DOHH2 (cell line): ENCODE results near the gene SPATA25.

Experiments used
- H3F3A ChIP-seq: fragments of 200-600 bp; sonication (generic), shearing (Covaris generic); 2 replicates; pipeline ENCODE4 v1.6.0; 2016; ENCODE audit warnings: antibody characterized with exemption, mild to moderate bottlenecking; ENCODE audit not compliant: control insufficient read depth, insufficient read depth
- H3K27ac ChIP-seq: fragments of 200-600 bp; sonication (generic); 2 replicates; pipeline ENCODE4 v1.5.1; 2014; ENCODE audit warnings: low read depth, mild to moderate bottlenecking, low read length, moderate library complexity
- H3K27me3 ChIP-seq: fragments of 200-600 bp; sonication (generic); 2 replicates; pipeline ENCODE4 v1.6.1; 2014; ENCODE audit warnings: mild to moderate bottlenecking, low read length, mixed read lengths; ENCODE audit not compliant: control insufficient read depth
- H3K36me3 ChIP-seq: fragments of 200-600 bp; sonication (generic); 2 replicates; pipeline ENCODE4 v1.6.1; 2014; ENCODE audit warnings: mild to moderate bottlenecking, low read length, moderate library complexity, mixed read lengths; ENCODE audit not compliant: control insufficient read depth
- H3K4me1 ChIP-seq: fragments of 200-600 bp; sonication (generic); 2 replicates; pipeline ENCODE4 v1.6.1; 2014; ENCODE audit warnings: mild to moderate bottlenecking, low read length, mixed read lengths; ENCODE audit not compliant: control insufficient read depth
- H3K4me2 ChIP-seq: fragments of 200-600 bp; sonication (generic); 2 replicates; pipeline ENCODE4 v1.6.0; 2014; ENCODE audit warnings: mild to moderate bottlenecking, low read length, moderate library complexity
- H3K4me3 ChIP-seq: fragments of 200-600 bp; sonication (generic); 2 replicates; pipeline ENCODE4 v1.5.1; 2014; ENCODE audit warnings: mild to moderate bottlenecking, low read length, mixed read lengths
- H3K79me2 ChIP-seq: fragments of 200-600 bp; sonication (generic); 2 replicates; pipeline ENCODE4 v1.6.1; 2014; ENCODE audit warnings: mild to moderate bottlenecking, low read length, mixed read lengths; ENCODE audit not compliant: control insufficient read depth
- H3K9me2 ChIP-seq: fragments of 200-600 bp; sonication (generic); replicated peaks from 2 replicates; pipeline ENCODE4 v1.6.1; 2014; ENCODE audit warnings: mild to moderate bottlenecking, low read length, mixed read lengths; ENCODE audit not compliant: control insufficient read depth
- H3K9me3 ChIP-seq: fragments of 200-600 bp; sonication (generic); 2 replicates; pipeline ENCODE4 v1.6.1; 2014; ENCODE audit warnings: antibody characterized with exemption, low read length, mixed read lengths; ENCODE audit not compliant: control insufficient read depth, insufficient read depth
- H4K20me1 ChIP-seq: fragments of 200-600 bp; sonication (generic); 2 replicates; pipeline ENCODE4 v1.6.0; 2014; ENCODE audit warnings: low read depth, mild to moderate bottlenecking, antibody characterized with exemption, low read length, moderate library complexity; ENCODE audit not compliant: control insufficient read depth, insufficient read depth
- EZH2phosphoT487 ChIP-seq: fragments of 200-600 bp; sonication (generic); IDR thresholded peaks from 2 replicates; pipeline ENCODE4 v1.6.1; 2017; ENCODE audit warnings: borderline replicate concordance, mild to moderate bottlenecking, antibody characterized with exemption, low read length, moderate library complexity, mixed read lengths
- TF ChIP-seq, protein P1 (sequence below): fragments of 200-600 bp; sonication (generic); IDR thresholded peaks from one replicate; pipeline ENCODE4 v1.5.1; 2014; ENCODE audit warnings: antibody characterized with exemption, mild to moderate bottlenecking, low read depth, low read length; ENCODE audit not compliant: poor library complexity, severe bottlenecking

The SPATA25 gene

DNA sequence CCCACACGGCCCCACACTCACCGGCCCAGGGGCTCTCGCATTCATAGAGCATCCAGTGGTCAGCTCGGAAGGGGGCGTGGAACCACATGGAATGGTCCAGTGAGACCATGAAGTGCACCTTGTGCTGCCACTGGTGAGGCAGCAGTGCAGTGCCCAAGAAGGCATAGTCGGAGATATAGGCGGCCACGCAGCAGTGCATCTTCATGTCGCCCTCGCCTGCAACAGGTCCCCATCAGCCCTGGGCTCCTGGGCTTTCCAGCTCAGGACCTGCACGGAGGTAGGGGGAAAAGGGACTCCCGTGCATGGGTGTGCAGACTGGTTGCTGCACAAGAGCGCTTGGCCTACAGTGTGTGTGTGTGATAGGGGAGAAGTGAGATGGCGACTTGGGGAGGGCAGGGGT lies 43.9 kb downstream of the SPATA25 start:
- no peaks in the 10 kb centered on the region for H3K9me3 ChIP-seq
- peaks cover 24% of the 10 kb centered on the region for H3K36me3 ChIP-seq
- no peak overlapping the region for H3K4me2 ChIP-seq
- no peaks in the 10 kb centered on the region for H3K27me3 ChIP-seq
- TF ChIP-seq, protein P1, sequence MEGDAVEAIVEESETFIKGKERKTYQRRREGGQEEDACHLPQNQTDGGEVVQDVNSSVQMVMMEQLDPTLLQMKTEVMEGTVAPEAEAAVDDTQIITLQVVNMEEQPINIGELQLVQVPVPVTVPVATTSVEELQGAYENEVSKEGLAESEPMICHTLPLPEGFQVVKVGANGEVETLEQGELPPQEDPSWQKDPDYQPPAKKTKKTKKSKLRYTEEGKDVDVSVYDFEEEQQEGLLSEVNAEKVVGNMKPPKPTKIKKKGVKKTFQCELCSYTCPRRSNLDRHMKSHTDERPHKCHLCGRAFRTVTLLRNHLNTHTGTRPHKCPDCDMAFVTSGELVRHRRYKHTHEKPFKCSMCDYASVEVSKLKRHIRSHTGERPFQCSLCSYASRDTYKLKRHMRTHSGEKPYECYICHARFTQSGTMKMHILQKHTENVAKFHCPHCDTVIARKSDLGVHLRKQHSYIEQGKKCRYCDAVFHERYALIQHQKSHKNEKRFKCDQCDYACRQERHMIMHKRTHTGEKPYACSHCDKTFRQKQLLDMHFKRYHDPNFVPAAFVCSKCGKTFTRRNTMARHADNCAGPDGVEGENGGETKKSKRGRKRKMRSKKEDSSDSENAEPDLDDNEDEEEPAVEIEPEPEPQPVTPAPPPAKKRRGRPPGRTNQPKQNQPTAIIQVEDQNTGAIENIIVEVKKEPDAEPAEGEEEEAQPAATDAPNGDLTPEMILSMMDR, result no peak
- no peak for TF ChIP-seq EZH2phosphoT487
- no peaks in the 10 kb centered on the region for H3F3A ChIP-seq
- peaks cover 20% of the 10 kb centered on the region for H3K4me1 ChIP-seq
- H3K4me3 ChIP-seq, result no peak overlapping the region
- no peaks in the 10 kb centered on the region for H3K79me2 ChIP-seq
- no peaks in the 10 kb centered on the region for H4K20me1 ChIP-seq
- H3K9me2 ChIP-seq, result no peaks in the 10 kb centered on the region
- H3K27ac ChIP-seq, result no peak overlapping the region

- Histone ChIP-seq H3K9me2 (no peaks in the 10 kb centered on the region), H3K36me3 (peaks cover 24% of the 10 kb centered on the region), H3K79me2 (no peaks in the 10 kb centered on the region), H3K9me3 (no peaks in the 10 kb centered on the region), H3K27ac (peak overlapping the region; percentile 75), H3K4me2 (peak overlapping the region; percentile 65), H3K4me3 (peak overlapping the region; percentile 45), H4K20me1 (no peaks in the 10 kb centered on the region), H3F3A (0 out of 2 replicates have a peak, but pooled peaks cover under 1% of the 10 kb centered on the region), H3K4me1 (peaks cover 20% of the 10 kb centered on the region), H3K27me3 (no peaks in the 10 kb centered on the region)
- no peak for TF ChIP-seq EZH2phosphoT487
- TF ChIP-seq, protein P1, result no peak
Observed at GRCh38 chr20:45842169-45842812, 45.1 kb downstream of the SPATA25 start.

DNA sequence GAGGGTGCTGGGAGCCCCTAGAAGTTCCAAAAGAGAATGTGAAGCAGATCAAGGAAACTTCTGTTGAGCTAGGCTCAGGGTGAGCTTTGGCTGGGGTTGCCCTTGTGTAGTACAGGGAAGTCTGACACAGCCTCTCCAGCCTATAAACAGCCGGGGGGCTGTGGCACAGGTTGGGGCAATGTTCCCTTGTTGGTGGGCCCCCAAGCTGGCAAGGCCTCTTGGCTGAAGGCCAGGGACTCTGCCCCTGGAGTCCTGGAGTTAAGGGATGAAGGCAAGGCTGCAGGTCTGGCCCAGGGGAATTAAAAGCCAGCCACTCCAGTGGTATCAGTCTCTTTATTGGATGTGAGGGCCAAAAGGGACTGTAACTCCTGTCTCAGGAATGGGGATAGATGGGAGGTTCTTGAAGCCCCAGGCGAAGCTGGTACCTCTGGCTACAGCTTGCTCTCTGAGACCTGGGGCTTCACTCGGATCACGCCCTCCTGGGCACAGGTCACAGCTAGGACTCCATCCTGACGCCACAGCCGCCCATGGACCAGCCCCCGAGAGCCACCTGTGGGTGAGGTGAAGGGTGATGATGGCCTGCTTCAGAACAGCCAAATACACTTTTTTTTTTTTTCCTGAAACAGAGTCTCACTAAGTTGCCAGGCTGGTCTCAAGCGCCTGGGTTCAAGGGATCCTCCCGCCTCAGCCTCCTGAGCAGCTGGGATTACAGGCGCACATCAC lies 45.9 kb downstream of the SPATA25 start:
- Histone ChIP-seq H3K27ac (peak overlapping the region; percentile 75), H3K27me3 (no peaks in the 10 kb centered on the region), H3K79me2 (no peaks in the 10 kb centered on the region), H3K4me1 (peaks cover 20% of the 10 kb centered on the region), H4K20me1 (no peaks in the 10 kb centered on the region), H3F3A (0 out of 2 replicates have a peak, but pooled peaks cover 2% of the 10 kb centered on the region), H3K9me2 (no peaks in the 10 kb centered on the region), H3K4me2 (peak overlapping the region; percentile 65), H3K9me3 (no peaks in the 10 kb centered on the region), H3K4me3 (peak overlapping the region; percentile 45), H3K36me3 (peaks cover 24% of the 10 kb centered on the region)
- no peak for TF ChIP-seq EZH2phosphoT487
- TF ChIP-seq, protein P1, result no peak
